Muscle of leg (tissue), 11 donors: ENCODE measurements around the gene LSAMP. TPM values are rescaled to one million over a fixed set of nuclear protein-coding genes. Genes with fewer than 3 reads are reported as not detected.

Experiments
- DNase-seq: peaks from one replicate; pipeline ENCODE4 v3.0.0; 2013
- H3K27ac ChIP-seq: one replicate; pipeline ENCODE4 v1.5.1; 2013; ENCODE audit warnings: mild to moderate bottlenecking, low read length, control low read depth
- H3K27me3 ChIP-seq: one replicate; pipeline ENCODE4 v1.6.1; 2013; ENCODE audit warnings: low read length; ENCODE audit not compliant: control insufficient read depth, insufficient read depth
- H3K36me3 ChIP-seq: one replicate; pipeline ENCODE4 v1.6.1; 2013; ENCODE audit warnings: low read length; ENCODE audit not compliant: control insufficient read depth, insufficient read depth
- H3K4me1 ChIP-seq: one replicate; pipeline ENCODE4 v1.6.1; 2013; ENCODE audit warnings: low read length; ENCODE audit not compliant: control insufficient read depth, insufficient read depth
- H3K4me3 ChIP-seq: one replicate; pipeline ENCODE4 v1.5.1; 2013; ENCODE audit warnings: low read length, control low read depth
- H3K9me3 ChIP-seq: replicated peaks from 2 replicates; pipeline ENCODE4 v1.6.1; 2013; ENCODE audit warnings: low read depth, low read length; ENCODE audit not compliant: control insufficient read depth
- WGBS: methylation state at CpG from one replicate; pipeline ENCODE4 v1.1.5; 2013; ENCODE audit warnings: missing lambda C conversion rate; ENCODE audit not compliant: insufficient coverage; 5-methylcytosine and 5-hydroxymethylcytosine counted together
- polyA plus RNA-seq, 8 donors: library from polyadenylated mRNA; unstranded; fragments of 120-200 nt; gene quantifications; one replicate each; pipeline versions ENCODE4 v1.2.1 to v1.2.3, GENCODE V29; 2013; ENCODE audit warnings: inconsistent platforms in 1 of 8, low replicate concordance in 1 of 8; ENCODE audit not compliant: insufficient read length in 8 of 8, insufficient read depth in 1 of 8
- total RNA-seq: library from RNA; stranded (reverse); fragments of 120-200 nt; gene quantifications from one replicate; pipeline ENCODE4 v1.2.4, GENCODE V29; 2013

Gene LSAMP
- total and polyA plus RNA-seq, 9 donors: 3.5 to 13.4 (median 6.3) TPM

GRCh38 chr3:116160594-116160993 lies 284.7 kb downstream of the LSAMP start:
- H3K27me3 ChIP-seq: no peaks in the 10 kb centered on the region
- no peaks in the 10 kb centered on the region for H3K36me3 ChIP-seq
- DNase-seq: no peak
- H3K27ac ChIP-seq: no peak overlapping the region
- no peak overlapping the region for H3K4me3 ChIP-seq
- no peaks in the 10 kb centered on the region for H3K4me1 ChIP-seq
- WGBS: no CpG with 5 or more reads among the region's 1 CpG
- H3K9me3 ChIP-seq: no peaks in the 10 kb centered on the region

GRCh38 chr3:116155841-116156240 lies 289.4 kb downstream of the LSAMP start:
- Histone ChIP-seq H3K4me3 (no peak overlapping the region), H3K27ac (no peak overlapping the region), H3K4me1 (no peaks in the 10 kb centered on the region), H3K27me3 (no peaks in the 10 kb centered on the region), H3K9me3 (no peaks in the 10 kb centered on the region), H3K36me3 (no peaks in the 10 kb centered on the region)
- no CpG with 5 or more reads among the region's 1 CpG for WGBS
- peak; percentile 58 for DNase-seq

- no peak for DNase-seq
- H3K27me3 ChIP-seq: no peaks in the 10 kb centered on the region
- WGBS: 85% methylated on average over 2 of the region's 2 CpGs
- H3K27ac ChIP-seq: no peak overlapping the region
- H3K4me3 ChIP-seq: no peak overlapping the region
- H3K9me3 ChIP-seq: no peaks in the 10 kb centered on the region
- no peaks in the 10 kb centered on the region for H3K36me3 ChIP-seq
- H3K4me1 ChIP-seq: no peaks in the 10 kb centered on the region
Measured at GRCh38 chr3:116154389-116154788, 290.9 kb downstream of the LSAMP start.

GRCh38 chr3:116153174-116153573 lies 292.1 kb downstream of the LSAMP start:
- DNase-seq: peak; percentile 20
- no peaks in the 10 kb centered on the region for H3K4me1 ChIP-seq
- WGBS: no CpG with 5 or more reads among the region's 3 CpGs
- H3K4me3 ChIP-seq: no peak overlapping the region
- H3K9me3 ChIP-seq: no peaks in the 10 kb centered on the region
- no peaks in the 10 kb centered on the region for H3K27me3 ChIP-seq
- H3K27ac ChIP-seq: no peak overlapping the region
- no peaks in the 10 kb centered on the region for H3K36me3 ChIP-seq

GRCh38 chr3:116150655-116151167 lies 294.6 kb downstream of the LSAMP start:
- H3K36me3 ChIP-seq: no peaks in the 10 kb centered on the region
- H3K4me1 ChIP-seq: no peaks in the 10 kb centered on the region
- no peaks in the 10 kb centered on the region for H3K9me3 ChIP-seq
- no peak for DNase-seq
- WGBS: no CpG with 5 or more reads among the region's 1 CpG
- no peak overlapping the region for H3K4me3 ChIP-seq
- no peaks in the 10 kb centered on the region for H3K27me3 ChIP-seq
- no peak overlapping the region for H3K27ac ChIP-seq

- Histone ChIP-seq H3K27me3 (no peaks in the 10 kb centered on the region), H3K4me3 (no peak overlapping the region), H3K9me3 (peaks cover 4% of the 10 kb centered on the region), H3K27ac (no peak overlapping the region), H3K36me3 (no peaks in the 10 kb centered on the region), H3K4me1 (no peaks in the 10 kb centered on the region)
- WGBS: no CpG with 5 or more reads among the region's 7 CpGs
- no peak for DNase-seq
Measured at GRCh38 chr3:116148881-116149851, 296.1 kb downstream of the LSAMP start.

GRCh38 chr3:116145613-116146012 lies 299.7 kb downstream of the LSAMP start:
- Histone ChIP-seq H3K4me3 (no peak overlapping the region), H3K36me3 (no peaks in the 10 kb centered on the region), H3K4me1 (no peaks in the 10 kb centered on the region), H3K27ac (no peak overlapping the region), H3K27me3 (no peaks in the 10 kb centered on the region), H3K9me3 (peaks cover 4% of the 10 kb centered on the region)
- DNase-seq: no peak
- WGBS: no CpG with 5 or more reads among the region's 1 CpG

- Histone ChIP-seq H3K4me1 (no peaks in the 10 kb centered on the region), H3K27ac (no peak overlapping the region), H3K36me3 (no peaks in the 10 kb centered on the region), H3K9me3 (peaks cover 4% of the 10 kb centered on the region), H3K27me3 (no peaks in the 10 kb centered on the region), H3K4me3 (no peak overlapping the region)
- WGBS: 100% methylated on average over 1 of the region's 4 CpGs
- DNase-seq: no peak
Measured at GRCh38 chr3:116141724-116142123, 303.6 kb downstream of the LSAMP start.

GRCh38 chr3:116140100-116140689 lies 305.1 kb downstream of the LSAMP start:
- DNase-seq: peak; percentile 25
- H3K36me3 ChIP-seq: no peaks in the 10 kb centered on the region
- no peak overlapping the region for H3K4me3 ChIP-seq
- no peaks in the 10 kb centered on the region for H3K4me1 ChIP-seq
- WGBS: no CpG with 5 or more reads among the region's 5 CpGs
- H3K27ac ChIP-seq: no peak overlapping the region
- H3K9me3 ChIP-seq: peaks cover 1% of the 10 kb centered on the region
- H3K27me3 ChIP-seq: no peaks in the 10 kb centered on the region

GRCh38 chr3:116139641-116140040 lies 305.6 kb downstream of the LSAMP start:
- H3K4me3 ChIP-seq: no peak overlapping the region
- H3K27me3 ChIP-seq: no peaks in the 10 kb centered on the region
- WGBS: no CpG with 5 or more reads among the region's 2 CpGs
- no peak for DNase-seq
- no peaks in the 10 kb centered on the region for H3K4me1 ChIP-seq
- no peaks in the 10 kb centered on the region for H3K36me3 ChIP-seq
- no peaks in the 10 kb centered on the region for H3K9me3 ChIP-seq
- H3K27ac ChIP-seq: no peak overlapping the region
